Measurements from ENCODE around the gene SHQ1.

The SHQ1 gene

DNA sequence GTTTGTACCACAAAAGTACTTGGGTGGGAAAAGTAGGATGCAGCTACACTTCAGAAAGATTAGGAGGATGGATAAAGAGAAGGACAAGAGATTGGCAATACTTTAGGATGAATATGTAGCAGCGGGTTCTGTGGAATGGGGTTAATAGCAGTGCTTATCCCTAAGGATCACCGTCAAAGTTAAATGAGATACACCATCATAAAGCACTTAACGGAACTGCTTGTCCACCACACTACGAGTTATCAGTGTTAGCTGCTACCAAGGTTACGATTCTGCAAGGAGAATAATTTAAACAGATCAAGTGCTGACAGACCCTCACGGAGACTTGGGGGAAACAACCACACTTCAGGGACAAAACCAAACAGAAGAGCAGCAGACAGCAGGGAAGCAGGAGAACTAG lies 963 bp downstream of the SHQ1 start:
- no peak for DNase-seq (ENCODE audit: low spot score)
- Histone ChIP-seq H3K27ac (peak overlapping the region in 1 of 2 donors; percentile 81), H3K4me3 (peak overlapping the region; percentile 84)
- TF ChIP-seq, protein P1, sequence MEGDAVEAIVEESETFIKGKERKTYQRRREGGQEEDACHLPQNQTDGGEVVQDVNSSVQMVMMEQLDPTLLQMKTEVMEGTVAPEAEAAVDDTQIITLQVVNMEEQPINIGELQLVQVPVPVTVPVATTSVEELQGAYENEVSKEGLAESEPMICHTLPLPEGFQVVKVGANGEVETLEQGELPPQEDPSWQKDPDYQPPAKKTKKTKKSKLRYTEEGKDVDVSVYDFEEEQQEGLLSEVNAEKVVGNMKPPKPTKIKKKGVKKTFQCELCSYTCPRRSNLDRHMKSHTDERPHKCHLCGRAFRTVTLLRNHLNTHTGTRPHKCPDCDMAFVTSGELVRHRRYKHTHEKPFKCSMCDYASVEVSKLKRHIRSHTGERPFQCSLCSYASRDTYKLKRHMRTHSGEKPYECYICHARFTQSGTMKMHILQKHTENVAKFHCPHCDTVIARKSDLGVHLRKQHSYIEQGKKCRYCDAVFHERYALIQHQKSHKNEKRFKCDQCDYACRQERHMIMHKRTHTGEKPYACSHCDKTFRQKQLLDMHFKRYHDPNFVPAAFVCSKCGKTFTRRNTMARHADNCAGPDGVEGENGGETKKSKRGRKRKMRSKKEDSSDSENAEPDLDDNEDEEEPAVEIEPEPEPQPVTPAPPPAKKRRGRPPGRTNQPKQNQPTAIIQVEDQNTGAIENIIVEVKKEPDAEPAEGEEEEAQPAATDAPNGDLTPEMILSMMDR (IDR thresholded peaks at IDR 0.05) = no peak

DNA sequence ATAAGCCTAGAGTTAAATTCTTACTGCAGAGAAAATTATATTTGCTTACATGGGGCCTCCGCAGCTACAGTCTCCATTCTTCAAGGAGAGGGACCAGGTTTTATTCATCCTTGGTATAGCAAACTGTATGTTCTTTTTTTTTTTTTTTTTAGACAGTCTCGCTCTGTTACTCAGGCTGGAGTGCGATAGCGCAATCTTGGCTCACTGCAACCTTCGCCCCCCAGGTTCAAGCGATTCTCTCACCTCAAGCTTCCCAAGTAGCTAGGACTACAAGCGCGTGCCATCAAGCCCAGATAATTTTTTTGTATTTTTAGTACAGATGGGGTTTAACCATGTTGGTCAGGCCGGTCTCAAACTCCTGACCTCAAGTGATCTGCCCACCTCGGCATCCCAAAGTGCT lies 2.1 kb downstream of the SHQ1 start:
- TF ChIP-seq, protein P1 (IDR thresholded peaks at IDR 0.05) = no peak
- DNase-seq (ENCODE audit: low spot score) = no peak
- H3K27ac ChIP-seq = no peak overlapping the region

GRCh38 chr3:72844436-72844993 lies 3.7 kb downstream of the SHQ1 start:
- no peak overlapping the region for H3K4me3 ChIP-seq
- TF ChIP-seq, protein P1 (IDR thresholded peaks at IDR 0.05) = no peak

More for the DNA sequence above, 2.1 kb downstream of the SHQ1 start:
- H3K4me3 ChIP-seq = no peak overlapping the region

DNA sequence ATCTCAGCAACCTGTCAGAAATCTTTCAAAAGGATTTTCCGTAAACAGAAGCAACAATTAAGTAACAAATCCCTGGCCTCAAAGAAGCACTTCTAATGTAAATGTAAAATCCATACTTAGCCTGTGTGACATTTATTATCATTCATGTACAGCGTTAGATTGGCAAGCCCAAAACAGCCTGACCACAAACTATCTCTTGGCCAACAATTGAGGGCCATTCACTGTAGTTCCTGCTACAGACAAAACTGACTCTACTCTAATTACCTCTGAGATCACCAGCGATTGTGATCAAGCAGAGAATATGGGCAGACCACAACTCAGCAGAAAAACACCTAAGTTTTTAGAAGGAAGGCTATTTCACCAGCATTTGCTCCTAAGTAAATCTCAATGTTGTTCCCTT lies 9.2 kb downstream of the SHQ1 start:
- no peak overlapping the region for H3K4me3 ChIP-seq
- TF ChIP-seq, protein P1 (IDR thresholded peaks at IDR 0.05) = no peak
- H3K27ac ChIP-seq = no peak overlapping the region
- DNase-seq (ENCODE audit: low spot score) = no peak

More at GRCh38 chr3:72844436-72844993, 3.7 kb downstream of the SHQ1 start:
- H3K27ac ChIP-seq = no peak overlapping the region
- DNase-seq (ENCODE audit: low spot score) = no peak

DNA sequence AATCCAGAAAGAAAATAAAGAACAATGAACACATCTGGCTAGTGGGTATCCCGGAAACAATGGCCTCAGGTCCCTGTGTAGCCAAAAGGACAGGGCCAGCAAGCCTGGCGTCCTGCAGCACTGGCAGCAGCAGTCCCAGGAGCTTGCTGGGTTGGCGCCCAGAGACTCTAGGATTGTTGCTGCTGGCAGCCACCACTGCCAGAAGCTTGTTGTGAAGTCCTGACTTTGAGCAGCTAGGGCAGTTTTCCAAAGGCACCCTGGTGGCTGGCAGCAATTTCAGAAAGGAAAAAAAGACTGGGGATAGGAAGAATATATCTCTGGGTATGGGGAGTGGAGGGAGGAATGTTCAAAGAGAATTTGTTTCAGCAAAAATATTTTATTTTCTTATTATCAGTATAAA lies 11.3 kb downstream of the SHQ1 start:
- no peak overlapping the region for H3K27ac ChIP-seq
- no peak overlapping the region for H3K4me3 ChIP-seq
- TF ChIP-seq, protein P1 (IDR thresholded peaks at IDR 0.05) = no peak
- DNase-seq (ENCODE audit: low spot score) = peak; percentile 85

- H3K27ac ChIP-seq = no peak overlapping the region
These were observed 11.8 kb downstream of the SHQ1 start for GRCh38 chr3:72836416-72836815.

More at GRCh38 chr3:72836416-72836815, 11.8 kb downstream of the SHQ1 start:
- no peak for DNase-seq (ENCODE audit: low spot score)
- no peak overlapping the region for H3K4me3 ChIP-seq
- TF ChIP-seq, protein P1 (IDR thresholded peaks at IDR 0.05) = no peak

Data from coronary artery (tissue), 2 donors.